Measurements from ENCODE around the gene HOXB1. TPM values are rescaled to one million over a fixed set of nuclear protein-coding genes. Genes with fewer than 3 reads are reported as not detected.

HOXB1 gene
- polyA plus RNA-seq, 1 donor (not counting 4 experiments of a cell fraction or from before 2014, with no cell fraction given), result not detected

DNA sequence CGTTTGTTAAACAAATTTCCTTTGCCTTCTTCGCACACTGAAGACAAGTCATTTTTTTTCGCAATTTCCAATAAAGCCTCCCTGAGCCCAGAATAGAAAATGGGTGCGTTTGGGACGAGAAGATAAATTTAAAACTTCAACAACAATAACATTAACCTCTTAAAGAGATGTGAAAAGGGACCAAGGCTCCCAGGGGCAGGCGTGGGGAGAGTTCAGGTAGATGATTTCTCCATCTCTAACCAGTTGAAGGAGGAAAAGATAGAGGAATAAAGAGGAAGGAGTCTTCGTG lies 48.6 kb upstream of the HOXB1 start:
- Histone ChIP-seq H3K9ac (ENCODE audit: control insufficient read depth, extremely low read depth, insufficient read depth, low read length) (no peak overlapping the region), H2AFZ (ENCODE audit: control insufficient read depth, low read length) (no peak overlapping the region), H3K4me3 (ENCODE audit: control insufficient read depth in 2 of 3, extremely low read depth in 1 of 3, insufficient read depth in 2 of 3, low read depth in 1 of 3, low read length in 3 of 3) (no peak overlapping the region), H3K27ac (ENCODE audit: control insufficient read depth, insufficient read depth, low read length) (no peak overlapping the region), H3K4me2 (ENCODE audit: control insufficient read depth, extremely low read depth, insufficient read depth, low read depth, low read length) (peak overlapping the region; percentile 71), H4K20me1 (ENCODE audit: control insufficient read depth, extremely low read depth, insufficient read depth, low read length) (no peaks in the 10 kb centered on the region), H3K4me1 (ENCODE audit: control insufficient read depth, extremely low read depth, insufficient read depth, low read length) (peaks cover 14% of the 10 kb centered on the region), H3K79me2 (ENCODE audit: control insufficient read depth, insufficient read depth, low read length) (no peaks in the 10 kb centered on the region), H3K27me3 (ENCODE audit: control insufficient read depth, extremely low read depth, insufficient read depth, low read length) (peaks cover 76% of the 10 kb centered on the region), H3K36me3 (ENCODE audit: control insufficient read depth in 2 of 2, extremely low read depth in 1 of 2, insufficient read depth in 2 of 2, low read length in 2 of 2) (peaks cover 0 to 2% of the 10 kb centered on the region in 2 experiments), H3K9me1 (ENCODE audit: control insufficient read depth, extremely low read depth, insufficient read depth, low read length) (no peaks in the 10 kb centered on the region), H3K9me3 (ENCODE audit: control insufficient read depth, low read depth, low read length) (no peaks in the 10 kb centered on the region)
- DNase-seq (ENCODE audit: low read depth, low spot score) (no peak), FAIRE-seq (no peak)
- dilution Hi-C loops (cut with MboI; ENCODE audit: extremely low pct_ligation_motif_present, low sequenced_read_pairs), result no loop called here
- no peak for TF ChIP-seq EZH2 (IDR thresholded peaks at IDR 0.05; ENCODE audit: low read length)
- TF ChIP-seq, protein P1, sequence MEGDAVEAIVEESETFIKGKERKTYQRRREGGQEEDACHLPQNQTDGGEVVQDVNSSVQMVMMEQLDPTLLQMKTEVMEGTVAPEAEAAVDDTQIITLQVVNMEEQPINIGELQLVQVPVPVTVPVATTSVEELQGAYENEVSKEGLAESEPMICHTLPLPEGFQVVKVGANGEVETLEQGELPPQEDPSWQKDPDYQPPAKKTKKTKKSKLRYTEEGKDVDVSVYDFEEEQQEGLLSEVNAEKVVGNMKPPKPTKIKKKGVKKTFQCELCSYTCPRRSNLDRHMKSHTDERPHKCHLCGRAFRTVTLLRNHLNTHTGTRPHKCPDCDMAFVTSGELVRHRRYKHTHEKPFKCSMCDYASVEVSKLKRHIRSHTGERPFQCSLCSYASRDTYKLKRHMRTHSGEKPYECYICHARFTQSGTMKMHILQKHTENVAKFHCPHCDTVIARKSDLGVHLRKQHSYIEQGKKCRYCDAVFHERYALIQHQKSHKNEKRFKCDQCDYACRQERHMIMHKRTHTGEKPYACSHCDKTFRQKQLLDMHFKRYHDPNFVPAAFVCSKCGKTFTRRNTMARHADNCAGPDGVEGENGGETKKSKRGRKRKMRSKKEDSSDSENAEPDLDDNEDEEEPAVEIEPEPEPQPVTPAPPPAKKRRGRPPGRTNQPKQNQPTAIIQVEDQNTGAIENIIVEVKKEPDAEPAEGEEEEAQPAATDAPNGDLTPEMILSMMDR (optimal IDR thresholded peaks at IDR 0.05 in 1 of 3, IDR thresholded peaks at IDR 0.05 in 1 of 3, conservative IDR thresholded peaks at IDR 0.05 in 1 of 3; ENCODE audit: extremely low read depth in 1 of 3, insufficient read depth in 2 of 3, low read length in 3 of 3), result no peak

DNA sequence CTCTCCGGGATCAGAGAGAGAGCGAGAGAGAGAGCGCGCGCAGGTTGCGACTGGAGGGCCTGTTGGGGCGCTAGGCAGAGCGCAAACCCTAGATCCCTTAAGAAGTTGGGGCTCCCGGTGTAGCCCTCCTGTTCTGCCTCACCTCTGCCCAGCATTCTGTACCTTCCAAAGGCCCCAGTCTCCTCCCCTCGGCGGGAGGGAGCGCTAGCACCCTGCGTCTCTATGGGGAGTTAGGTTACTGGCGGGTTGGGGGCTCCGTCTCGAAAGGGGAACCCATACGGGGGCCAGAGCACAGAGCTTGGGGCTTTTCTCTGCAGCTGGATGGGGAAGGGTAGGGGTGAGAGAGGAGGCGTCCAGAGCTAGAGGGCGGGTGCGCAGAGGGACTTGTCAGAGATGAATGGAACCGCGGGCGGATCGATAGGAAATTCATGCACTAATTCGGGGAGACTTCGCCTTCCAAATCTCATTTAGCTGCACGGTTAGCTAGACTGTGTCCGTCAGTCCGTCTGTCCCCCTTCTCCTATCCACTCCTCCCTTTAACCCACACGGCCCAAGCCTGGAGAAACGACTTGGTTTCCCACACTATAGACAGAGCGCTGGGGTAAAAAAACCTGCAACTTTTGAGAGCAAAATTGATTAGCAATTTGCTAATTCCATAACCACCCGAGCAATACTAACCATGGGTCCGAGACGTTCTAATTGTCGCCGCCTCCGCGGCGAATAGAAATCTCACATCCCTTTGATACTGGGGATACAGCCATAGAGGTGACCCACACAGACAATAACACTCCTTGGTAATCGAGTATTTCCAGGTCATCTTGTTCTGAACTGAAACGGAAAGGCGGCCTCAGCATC lies 48.0 kb upstream of the HOXB1 start:
- FAIRE-seq (peak; percentile 44), DNase-seq (ENCODE audit: low read depth, low spot score) (no peak)
- Histone ChIP-seq H3K9me3 (ENCODE audit: control insufficient read depth, low read depth, low read length) (no peaks in the 10 kb centered on the region), H3K4me2 (ENCODE audit: control insufficient read depth, extremely low read depth, insufficient read depth, low read depth, low read length) (peak overlapping the region; percentile 71), H3K36me3 (ENCODE audit: control insufficient read depth in 2 of 2, extremely low read depth in 1 of 2, insufficient read depth in 2 of 2, low read length in 2 of 2) (peaks cover 0 to 2% of the 10 kb centered on the region in 2 experiments), H4K20me1 (ENCODE audit: control insufficient read depth, extremely low read depth, insufficient read depth, low read length) (no peaks in the 10 kb centered on the region), H3K4me3 (ENCODE audit: control insufficient read depth in 2 of 3, extremely low read depth in 1 of 3, insufficient read depth in 2 of 3, low read depth in 1 of 3, low read length in 3 of 3) (peak overlapping the region; percentile 58 to 76 (median 65)), H3K27me3 (ENCODE audit: control insufficient read depth, extremely low read depth, insufficient read depth, low read length) (peaks cover 82% of the 10 kb centered on the region), H2AFZ (ENCODE audit: control insufficient read depth, low read length) (peak overlapping the region; percentile 60), H3K4me1 (ENCODE audit: control insufficient read depth, extremely low read depth, insufficient read depth, low read length) (peaks cover 19% of the 10 kb centered on the region), H3K79me2 (ENCODE audit: control insufficient read depth, insufficient read depth, low read length) (no peaks in the 10 kb centered on the region), H3K27ac (ENCODE audit: control insufficient read depth, insufficient read depth, low read length) (no peak overlapping the region), H3K9me1 (ENCODE audit: control insufficient read depth, extremely low read depth, insufficient read depth, low read length) (no peaks in the 10 kb centered on the region), H3K9ac (ENCODE audit: control insufficient read depth, extremely low read depth, insufficient read depth, low read length) (peak overlapping the region; percentile 58)
- dilution Hi-C loops (cut with MboI; ENCODE audit: extremely low pct_ligation_motif_present, low sequenced_read_pairs), result no loop called here
- peak; percentile 84 for TF ChIP-seq EZH2 (IDR thresholded peaks at IDR 0.05; ENCODE audit: low read length)
- TF ChIP-seq, protein P1 (optimal IDR thresholded peaks at IDR 0.05 in 1 of 3, IDR thresholded peaks at IDR 0.05 in 1 of 3, conservative IDR thresholded peaks at IDR 0.05 in 1 of 3; ENCODE audit: extremely low read depth in 1 of 3, insufficient read depth in 2 of 3, low read length in 3 of 3), result no peak

Data from keratinocyte (primary cell).